GM21825 (cell line): Measurements from ENCODE around the gene COQ10A.
"Not testable (repeated sequence)": the region's sequence is repeated elsewhere in the genome, so short reads cannot be mapped to it uniquely, and the experiment has no call there.

ENCODE experiments used
- ATAC-seq: cut with Tn5 transposase; IDR thresholded peaks from one replicate; pipeline ENCODE4 v1.9.1; 2021; ENCODE audit warnings: mild to moderate bottlenecking, moderate library complexity; ENCODE audit not compliant: unreplicated experiment

COQ10A gene

GRCh38 chr12:56242986-56243385, 23.8 kb upstream of the COQ10A start:
- ATAC-seq = no peak

- no peak for ATAC-seq
Observed at GRCh38 chr12:56243731-56244181, 23.0 kb upstream of the COQ10A start.

GRCh38 chr12:56244494-56244893, 22.2 kb upstream of the COQ10A start:
- no peak for ATAC-seq

- ATAC-seq = no peak
Observed at GRCh38 chr12:56247923-56248322, 18.8 kb upstream of the COQ10A start.

- ATAC-seq = no peak
Observed at GRCh38 chr12:56248711-56249110, 18.0 kb upstream of the COQ10A start.

GRCh38 chr12:56252649-56253048, 14.1 kb upstream of the COQ10A start:
- no peak for ATAC-seq

- ATAC-seq = no peak
Observed at GRCh38 chr12:56253091-56253490, 13.7 kb upstream of the COQ10A start.

- ATAC-seq = no peak
Observed at GRCh38 chr12:56255671-56256070, 11.1 kb upstream of the COQ10A start.

- no peak for ATAC-seq
Observed at GRCh38 chr12:56256326-56256960, 10.3 kb upstream of the COQ10A start.

- no peak for ATAC-seq
Observed at GRCh38 chr12:56257071-56257470, 9.7 kb upstream of the COQ10A start.

- peak; percentile 13 for ATAC-seq
Observed at GRCh38 chr12:56257491-56258067, 9.2 kb upstream of the COQ10A start.

GRCh38 chr12:56258068-56258819, 8.5 kb upstream of the COQ10A start, which contains the start of gene ANKRD52:
TSS of gene ANKRD52 (minus strand) at chr12:56258384. CDS start at chr12:56258269, 115 bp downstream.
- peak; percentile 92 for ATAC-seq

GRCh38 chr12:56258820-56259183, 7.9 kb upstream of the COQ10A start:
- ATAC-seq = no peak

- ATAC-seq = no peak
Observed at GRCh38 chr12:56260380-56260779, 6.4 kb upstream of the COQ10A start.

GRCh38 chr12:56260921-56261320, 5.8 kb upstream of the COQ10A start:
- ATAC-seq = no peak

- no peak for ATAC-seq
Observed at GRCh38 chr12:56261503-56262232, 5.1 kb upstream of the COQ10A start.

- not testable (repeated sequence) for ATAC-seq
Observed at GRCh38 chr12:56262955-56263354, 3.8 kb upstream of the COQ10A start.

- not testable (repeated sequence) for ATAC-seq
Observed at GRCh38 chr12:56266068-56266692, 562 bp upstream of the COQ10A start.

GRCh38 chr12:56267443-56268071, 815 bp downstream of the COQ10A start:
- ATAC-seq = peak; percentile 15

GRCh38 chr12:56271031-56271430, 4.3 kb downstream of the COQ10A start:
- ATAC-seq = no peak
